Kidney glomerular epithelial cell (primary cell): ENCODE data around the gene GID8.

ENCODE experiments used
- DNase-seq: peaks from one replicate; lab custom pipeline; 2025; lab: John Stamatoyannopoulos, UW

The GID8 gene

DNA sequence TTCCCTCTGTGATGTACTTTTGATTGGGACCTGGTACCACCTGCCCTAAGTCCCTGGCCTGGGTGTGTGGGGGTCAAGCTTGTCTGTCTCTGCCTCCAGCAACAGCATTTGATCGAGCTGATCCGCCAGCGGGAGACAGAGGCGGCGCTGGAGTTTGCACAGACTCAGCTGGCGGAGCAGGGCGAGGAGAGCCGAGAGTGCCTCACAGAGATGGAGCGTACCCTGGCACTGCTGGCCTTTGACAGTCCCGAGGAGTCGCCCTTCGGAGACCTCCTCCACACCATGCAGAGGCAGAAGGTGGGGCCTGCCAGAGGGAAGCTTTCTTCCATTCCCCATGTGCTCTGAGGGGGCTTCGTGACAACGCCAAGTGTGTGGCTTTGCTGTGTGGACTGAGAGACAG, 5.4 kb downstream of the GID8 start:
- no peak for DNase-seq

GRCh38 chr20:62944184-62944583, 6.2 kb downstream of the GID8 start:
- DNase-seq, result no peak

DNA sequence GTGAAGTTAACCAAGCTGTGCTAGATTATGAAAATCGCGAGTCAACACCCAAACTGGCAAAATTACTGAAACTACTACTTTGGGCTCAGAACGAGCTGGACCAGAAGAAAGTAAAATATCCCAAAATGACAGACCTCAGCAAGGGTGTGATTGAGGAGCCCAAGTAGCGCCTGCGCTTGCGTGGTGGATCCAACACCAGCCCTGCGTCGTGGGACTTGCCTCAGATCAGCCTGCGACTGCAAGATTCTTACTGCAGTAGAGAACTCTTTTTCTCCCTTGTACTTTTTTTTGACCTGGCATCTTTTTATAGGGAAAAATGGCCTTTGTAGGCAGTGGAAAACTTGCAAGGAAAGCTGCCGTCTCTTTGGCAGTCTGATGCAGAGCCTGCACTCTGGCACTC, 6.8 kb downstream of the GID8 start:
- DNase-seq, result no peak

- DNase-seq, result no peak
Measured at GRCh38 chr20:62945771-62946339, 7.9 kb downstream of the GID8 start.

DNA sequence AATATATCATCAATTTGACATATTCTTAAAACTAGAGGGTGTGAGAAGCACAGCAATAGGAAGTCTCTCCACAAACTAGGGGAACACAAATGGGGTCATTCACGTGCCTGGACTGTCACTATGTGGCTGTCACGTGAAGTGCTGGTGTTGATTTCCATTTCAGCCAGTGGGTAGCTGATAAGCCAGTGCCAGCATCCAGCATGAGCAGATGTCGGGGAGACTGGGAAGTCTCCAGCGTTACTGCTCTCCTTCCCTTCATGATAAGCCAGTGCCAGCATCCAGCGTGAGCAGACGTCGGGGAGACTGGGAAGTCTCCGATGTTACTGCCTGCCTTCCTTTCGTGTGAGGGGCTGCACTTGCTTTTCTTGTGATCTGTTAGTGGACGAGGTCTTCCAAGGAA, 9.0 kb downstream of the GID8 start:
- DNase-seq, result no peak

DNA sequence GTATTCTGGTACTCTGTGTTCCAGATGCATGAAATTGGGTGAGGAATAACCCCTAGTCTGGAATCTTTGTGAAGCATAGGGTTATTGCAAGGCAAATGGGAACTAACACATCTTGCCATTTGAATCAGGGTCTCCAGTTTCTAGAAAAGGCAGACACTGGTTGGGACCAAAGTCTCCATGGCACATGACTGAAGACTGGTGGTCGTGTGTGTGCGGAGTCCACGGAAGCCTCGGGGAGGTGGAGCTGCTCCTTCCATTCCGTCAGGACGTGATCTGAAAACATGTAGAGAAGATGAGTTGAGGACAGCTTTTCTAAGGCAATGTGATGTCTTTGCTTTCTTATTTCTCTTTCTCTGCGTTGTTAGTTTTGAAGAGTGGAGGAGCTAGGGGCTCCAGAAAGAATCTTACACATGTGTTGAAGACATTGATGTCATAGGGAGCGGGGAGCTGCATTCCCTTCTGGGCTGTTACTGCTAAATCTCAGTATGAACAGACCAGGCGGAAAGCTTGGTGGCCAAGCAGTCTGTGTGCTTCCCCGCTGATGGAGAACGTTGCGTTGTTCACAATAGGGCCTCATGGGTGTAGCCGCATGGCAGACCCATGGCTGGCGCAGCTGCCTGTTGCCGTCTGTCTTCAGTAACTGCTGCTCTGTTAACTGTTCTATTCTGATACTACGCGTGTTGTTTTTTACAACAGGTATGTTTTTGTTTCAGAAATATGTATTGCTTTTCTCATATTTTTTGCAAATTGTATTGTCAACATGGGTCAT, 9.8 kb downstream of the GID8 start:
- no peak for DNase-seq

GRCh38 chr20:62949153-62949821, 11.3 kb downstream of the GID8 start:
- DNase-seq, result no peak

GRCh38 chr20:62949962-62950361, 12.0 kb downstream of the GID8 start:
- no peak for DNase-seq

GRCh38 chr20:62950741-62951140, 12.8 kb downstream of the GID8 start:
- DNase-seq, result no peak

- no peak for DNase-seq
Measured at GRCh38 chr20:62951143-62951895, 13.4 kb downstream of the GID8 start.

DNA sequence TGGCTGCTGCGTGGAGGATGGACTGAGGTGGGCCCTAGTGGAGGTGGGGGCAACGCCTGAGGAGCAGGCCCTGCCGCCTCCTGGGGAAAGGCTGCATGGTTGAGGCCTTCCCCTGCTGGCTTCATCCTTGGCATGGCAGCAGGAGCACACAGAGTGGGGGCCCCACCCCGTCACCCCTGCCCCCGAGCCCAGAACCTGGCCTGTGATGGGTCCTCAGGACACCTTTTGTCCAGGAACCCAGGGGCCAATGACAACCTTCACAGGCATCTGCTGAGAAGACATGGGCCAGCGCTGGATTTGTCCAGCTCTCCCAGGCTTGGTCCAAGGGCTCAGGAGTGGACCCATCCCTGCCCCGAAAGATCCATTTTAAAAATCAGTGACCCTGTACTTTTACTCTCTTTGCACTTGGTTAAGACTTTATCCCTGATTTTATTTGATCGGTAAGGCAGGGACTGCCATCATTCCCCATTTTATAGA, 14.0 kb downstream of the GID8 start:
- no peak for DNase-seq

DNA sequence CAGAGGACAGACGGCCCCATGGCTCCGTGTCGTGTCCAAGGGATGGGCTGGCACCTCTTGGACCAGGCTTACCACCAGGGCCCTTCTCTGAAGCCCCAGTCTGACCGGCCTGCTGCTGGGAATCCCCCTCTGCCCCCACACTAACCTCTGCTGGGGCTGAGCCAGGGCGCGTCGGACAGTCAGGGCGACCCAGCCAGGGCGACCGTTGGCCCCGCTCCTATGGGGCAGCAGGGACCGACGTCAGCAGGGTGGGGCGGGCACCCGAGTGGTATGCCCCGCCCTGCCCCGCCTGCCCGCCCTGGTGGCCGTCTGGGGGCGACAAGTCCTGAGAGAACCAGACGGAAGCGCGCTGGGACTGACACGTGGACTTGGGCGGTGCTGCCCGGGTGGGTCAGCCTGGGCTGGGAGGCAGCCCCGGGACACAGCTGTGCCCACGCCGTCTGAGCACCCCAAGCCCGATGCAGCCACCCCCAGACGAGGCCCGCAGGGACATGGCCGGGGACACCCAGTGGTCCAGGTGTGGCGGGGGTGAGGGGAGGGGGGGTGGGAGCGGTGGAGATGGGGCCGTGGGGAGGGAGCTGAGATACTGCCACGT, 14.5 kb downstream of the GID8 start, which contains the start of gene SLC17A9:
TSS of gene SLC17A9 (plus strand) at position 337 of the 595 bp plus-strand sequence. CDS start at position 459, 122 bp downstream.
- DNase-seq, result no peak

DNA sequence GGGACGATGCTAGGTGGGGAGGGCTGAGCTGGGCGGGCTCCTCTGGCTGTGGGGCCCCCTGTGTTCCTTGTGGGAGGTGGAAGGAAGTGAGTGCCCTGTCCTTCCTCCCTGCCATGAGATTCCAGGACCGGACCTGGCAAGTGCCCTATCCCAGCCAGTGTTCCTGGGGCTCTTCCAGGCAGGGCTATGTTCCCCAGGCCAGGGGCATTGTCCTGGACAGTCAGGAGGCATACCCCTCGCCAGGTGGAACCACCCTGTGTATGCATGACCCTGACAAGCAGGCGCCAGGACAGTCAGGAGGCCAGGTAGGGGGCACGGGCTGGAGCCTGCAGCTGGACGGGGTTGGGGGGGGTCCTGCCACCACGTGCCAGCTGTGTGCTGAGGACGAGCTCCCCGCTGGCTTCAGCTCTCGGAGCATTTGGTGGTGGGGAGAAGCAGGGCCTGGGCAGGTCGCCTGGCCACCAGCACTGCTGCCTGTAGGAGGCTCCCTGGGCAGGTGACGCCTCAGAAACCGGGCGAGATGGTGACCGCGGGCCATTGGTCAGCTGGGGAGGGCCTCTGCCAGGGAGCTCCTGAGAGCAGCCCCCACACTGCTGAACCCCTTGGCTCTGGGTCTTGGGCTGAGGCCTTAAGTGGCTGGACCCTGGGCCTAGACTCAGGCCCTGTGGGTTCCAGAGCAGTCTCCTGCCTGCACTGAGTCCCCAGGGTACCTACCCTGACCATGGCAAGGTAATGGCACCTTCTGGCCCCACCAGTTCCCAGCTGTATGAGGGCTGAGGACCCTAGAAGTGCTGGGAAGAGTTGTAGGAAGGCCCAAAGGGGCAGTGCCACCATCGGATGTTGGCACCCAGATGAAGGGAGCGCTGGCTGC, 15.3 kb downstream of the GID8 start:
- DNase-seq, result no peak

GRCh38 chr20:62953839-62954703, 16.1 kb downstream of the GID8 start:
- DNase-seq, result peak; percentile 49

GRCh38 chr20:62955519-62956386, 17.8 kb downstream of the GID8 start:
- DNase-seq, result no peak

DNA sequence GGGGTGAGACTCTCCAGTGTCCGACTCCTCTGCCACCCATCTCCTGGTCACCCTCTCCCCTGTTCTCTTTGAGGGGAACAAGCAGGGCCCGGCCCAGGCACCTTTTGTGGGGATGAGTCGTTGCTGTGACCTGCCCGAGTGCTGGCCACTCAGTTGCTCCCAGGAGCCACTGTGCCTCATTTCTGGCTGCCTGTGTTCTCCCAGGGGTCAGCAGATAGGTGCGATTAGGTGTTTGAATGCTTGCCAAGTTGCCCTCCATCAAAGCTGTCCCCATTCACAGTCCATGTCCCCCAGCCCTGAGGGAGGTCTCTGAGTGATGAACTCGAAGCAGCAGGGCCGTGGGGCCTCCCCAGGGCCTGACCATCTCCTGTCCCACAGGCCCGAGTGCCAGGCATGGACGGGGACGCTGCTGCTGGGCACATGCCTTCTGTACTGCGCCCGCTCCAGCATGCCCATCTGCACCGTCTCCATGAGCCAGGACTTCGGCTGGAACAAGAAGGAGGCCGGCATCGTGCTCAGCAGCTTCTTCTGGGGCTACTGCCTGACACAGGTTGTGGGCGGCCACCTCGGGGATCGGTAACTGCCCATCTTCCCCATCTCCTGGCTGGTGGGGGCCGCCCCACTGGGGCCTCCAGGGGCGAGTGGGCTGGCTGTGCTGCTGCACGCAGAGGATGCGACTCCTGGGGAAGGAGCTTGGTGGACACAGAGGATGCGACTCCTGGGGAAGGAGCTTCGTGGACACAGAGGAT, 18.6 kb downstream of the GID8 start:
- DNase-seq, result no peak

DNA sequence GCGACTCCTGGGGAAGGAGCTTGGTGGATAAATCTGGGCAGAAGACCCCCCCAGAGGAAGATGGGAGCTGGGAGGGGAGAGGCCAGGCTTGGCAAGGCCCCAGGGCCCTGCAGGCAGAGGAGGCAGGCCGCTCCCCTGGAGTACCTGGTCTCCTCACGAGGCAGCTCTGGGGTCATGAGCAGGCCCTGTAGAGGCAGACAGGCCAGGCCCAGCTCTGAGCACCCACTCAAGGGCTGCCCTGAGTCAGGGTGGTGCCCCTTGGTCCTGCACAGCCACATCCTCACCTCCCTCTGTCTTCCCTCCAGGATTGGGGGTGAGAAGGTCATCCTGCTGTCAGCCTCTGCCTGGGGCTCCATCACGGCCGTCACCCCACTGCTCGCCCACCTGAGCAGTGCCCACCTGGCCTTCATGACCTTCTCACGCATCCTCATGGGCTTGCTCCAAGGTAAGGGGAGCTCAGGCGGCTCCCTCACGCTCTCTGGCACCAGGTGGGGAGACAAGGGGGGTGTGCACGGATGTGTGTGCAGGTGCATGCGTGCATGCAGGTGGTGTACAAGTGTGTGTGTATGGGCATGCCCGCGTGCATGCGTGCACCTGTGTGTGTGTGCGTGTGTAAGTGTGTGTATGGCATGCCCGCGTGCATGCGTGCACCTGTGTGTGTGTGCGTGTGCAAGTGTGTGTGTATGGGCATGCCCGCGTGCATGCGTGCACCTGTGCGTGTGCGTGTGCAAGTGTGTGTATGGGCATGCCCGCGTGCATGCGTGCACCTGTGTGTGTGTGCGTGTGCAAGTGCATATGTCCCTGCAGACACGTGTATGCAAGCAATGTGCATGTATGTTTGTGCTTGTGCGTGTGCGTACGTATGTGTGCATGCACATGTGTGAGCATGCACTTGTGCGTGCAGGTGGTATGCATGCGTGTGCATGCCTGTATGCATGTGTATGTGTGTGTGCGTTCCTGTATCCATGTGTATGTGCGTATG, 19.5 kb downstream of the GID8 start:
- no peak for DNase-seq
